ENCODE results near the gene WWC2.

Gene WWC2

GRCh38 chr4:183260491-183261151 is 161.6 kb downstream of the WWC2 start:
- in situ Hi-C loops (cut with HindIII; ENCODE audit: low pct_ligation_motif_present, low pct_unique_long_range_greater_than_20kb, low sequenced_read_pairs), result no loop called here
- no peak for DNase-seq

GRCh38 chr4:183261953-183262775 is 163.1 kb downstream of the WWC2 start:
- in situ Hi-C loops (cut with HindIII; ENCODE audit: low pct_ligation_motif_present, low pct_unique_long_range_greater_than_20kb, low sequenced_read_pairs), result no loop called here
- DNase-seq, result peak; percentile 76

- DNase-seq, result no peak
- in situ Hi-C loops (cut with HindIII; ENCODE audit: low pct_ligation_motif_present, low pct_unique_long_range_greater_than_20kb, low sequenced_read_pairs), result no loop called here
Observed at GRCh38 chr4:183262776-183263100, 163.7 kb downstream of the WWC2 start.

- DNase-seq, result no peak
- in situ Hi-C loops (cut with HindIII; ENCODE audit: low pct_ligation_motif_present, low pct_unique_long_range_greater_than_20kb, low sequenced_read_pairs), result no loop called here
Observed at GRCh38 chr4:183263787-183264386, 164.8 kb downstream of the WWC2 start.

- DNase-seq, result no peak
- in situ Hi-C loops (cut with HindIII; ENCODE audit: low pct_ligation_motif_present, low pct_unique_long_range_greater_than_20kb, low sequenced_read_pairs), result no loop called here
Observed at GRCh38 chr4:183264614-183265013, 165.6 kb downstream of the WWC2 start.

GRCh38 chr4:183266371-183266770 is 167.3 kb downstream of the WWC2 start:
- no peak for DNase-seq
- in situ Hi-C loops (cut with HindIII; ENCODE audit: low pct_ligation_motif_present, low pct_unique_long_range_greater_than_20kb, low sequenced_read_pairs), result no loop called here

- in situ Hi-C loops (cut with HindIII; ENCODE audit: low pct_ligation_motif_present, low pct_unique_long_range_greater_than_20kb, low sequenced_read_pairs), result no loop called here
- DNase-seq, result no peak
Observed at GRCh38 chr4:183268556-183268955, 169.5 kb downstream of the WWC2 start.

- in situ Hi-C loops (cut with HindIII; ENCODE audit: low pct_ligation_motif_present, low pct_unique_long_range_greater_than_20kb, low sequenced_read_pairs), result no loop called here
- DNase-seq, result no peak
Observed at GRCh38 chr4:183272384-183272783, 173.3 kb downstream of the WWC2 start.

GRCh38 chr4:183276106-183276505 is 177.0 kb downstream of the WWC2 start:
- no peak for DNase-seq
- in situ Hi-C loops (cut with HindIII; ENCODE audit: low pct_ligation_motif_present, low pct_unique_long_range_greater_than_20kb, low sequenced_read_pairs), result no loop called here

- in situ Hi-C loops (cut with HindIII; ENCODE audit: low pct_ligation_motif_present, low pct_unique_long_range_greater_than_20kb, low sequenced_read_pairs), result no loop called here
Observed at GRCh38 chr4:183284258-183284785, 185.3 kb downstream of the WWC2 start.

GRCh38 chr4:183284965-183285364 is 185.9 kb downstream of the WWC2 start:
- in situ Hi-C loops (cut with HindIII; ENCODE audit: low pct_ligation_motif_present, low pct_unique_long_range_greater_than_20kb, low sequenced_read_pairs), result no loop called here
- no peak for DNase-seq

More at GRCh38 chr4:183284258-183284785, 185.3 kb downstream of the WWC2 start:
- no peak for DNase-seq

- in situ Hi-C loops (cut with HindIII; ENCODE audit: low pct_ligation_motif_present, low pct_unique_long_range_greater_than_20kb, low sequenced_read_pairs), result no loop called here
- no peak for DNase-seq
Observed at GRCh38 chr4:183285886-183286285, 186.8 kb downstream of the WWC2 start.

- in situ Hi-C loops (cut with HindIII; ENCODE audit: low pct_ligation_motif_present, low pct_unique_long_range_greater_than_20kb, low sequenced_read_pairs), result no loop called here
- DNase-seq, result peak; percentile 17
Observed at GRCh38 chr4:183286590-183287308, 187.7 kb downstream of the WWC2 start.

- peak; percentile 75 for DNase-seq
- in situ Hi-C loops (cut with HindIII; ENCODE audit: low pct_ligation_motif_present, low pct_unique_long_range_greater_than_20kb, low sequenced_read_pairs), result no loop called here
Observed at GRCh38 chr4:183287309-183287659, 188.2 kb downstream of the WWC2 start.

GRCh38 chr4:183287677-183288076 is 188.6 kb downstream of the WWC2 start:
- DNase-seq, result peak; percentile 61
- in situ Hi-C loops (cut with HindIII; ENCODE audit: low pct_ligation_motif_present, low pct_unique_long_range_greater_than_20kb, low sequenced_read_pairs), result no loop called here

GRCh38 chr4:183288955-183289354 is 189.9 kb downstream of the WWC2 start:
- DNase-seq, result no peak
- in situ Hi-C loops (cut with HindIII; ENCODE audit: low pct_ligation_motif_present, low pct_unique_long_range_greater_than_20kb, low sequenced_read_pairs), result no loop called here

GRCh38 chr4:183289688-183290087 is 190.6 kb downstream of the WWC2 start:
- in situ Hi-C loops (cut with HindIII; ENCODE audit: low pct_ligation_motif_present, low pct_unique_long_range_greater_than_20kb, low sequenced_read_pairs), result no loop called here
- peak; percentile 19 for DNase-seq

- in situ Hi-C loops (cut with HindIII; ENCODE audit: low pct_ligation_motif_present, low pct_unique_long_range_greater_than_20kb, low sequenced_read_pairs), result no loop called here
- no peak for DNase-seq
Observed at GRCh38 chr4:183291070-183291469, 192.0 kb downstream of the WWC2 start.

- in situ Hi-C loops (cut with HindIII; ENCODE audit: low pct_ligation_motif_present, low pct_unique_long_range_greater_than_20kb, low sequenced_read_pairs), result no loop called here
- DNase-seq, result no peak
Observed at GRCh38 chr4:183295711-183296110, 196.7 kb downstream of the WWC2 start.
